GM18499 (cell line): ENCODE measurements around the gene GARS1.
"Not testable (repeated sequence)": the region's sequence is repeated elsewhere in the genome, so short reads cannot be mapped to it uniquely, and the experiment has no call there.

Source experiments
- ATAC-seq: cut with Tn5 transposase; IDR thresholded peaks from one replicate; pipeline ENCODE4 v1.9.1; 2021; ENCODE audit warnings: moderate number of reproducible peaks; ENCODE audit not compliant: insufficient read depth, unreplicated experiment

Gene GARS1

GRCh38 chr7:30570238-30570637 lies 24.4 kb upstream of the GARS1 start:
- not testable (repeated sequence) for ATAC-seq

- ATAC-seq: no peak
These were observed 22.4 kb upstream of the GARS1 start for GRCh38 chr7:30572212-30572841.

- ATAC-seq: no peak
These were observed 18.8 kb upstream of the GARS1 start for GRCh38 chr7:30575910-30576309.

GRCh38 chr7:30583181-30583580 lies 11.5 kb upstream of the GARS1 start:
- ATAC-seq: no peak

- ATAC-seq: no peak
These were observed 10.3 kb upstream of the GARS1 start for GRCh38 chr7:30584415-30584814.

GRCh38 chr7:30584965-30585364 lies 9.7 kb upstream of the GARS1 start:
- no peak for ATAC-seq

- no peak for ATAC-seq
These were observed 9.0 kb upstream of the GARS1 start for GRCh38 chr7:30585675-30586074.

GRCh38 chr7:30587547-30587946 lies 7.1 kb upstream of the GARS1 start:
- ATAC-seq: not testable (repeated sequence)

GRCh38 chr7:30589111-30589510 lies 5.6 kb upstream of the GARS1 start:
- no peak for ATAC-seq

GRCh38 chr7:30594048-30594539 lies 584 bp upstream of the GARS1 start:
- ATAC-seq: peak; percentile 25

GRCh38 chr7:30595436-30596013 lies 847 bp downstream of the GARS1 start:
- no peak for ATAC-seq

- ATAC-seq: no peak
These were observed 1.4 kb downstream of the GARS1 start for GRCh38 chr7:30596014-30596641.

GRCh38 chr7:30596721-30597120 lies 2.0 kb downstream of the GARS1 start:
- no peak for ATAC-seq

GRCh38 chr7:30598121-30598876 lies 3.6 kb downstream of the GARS1 start:
- no peak for ATAC-seq

GRCh38 chr7:30604901-30605300 lies 10.2 kb downstream of the GARS1 start:
- ATAC-seq: no peak

- ATAC-seq: no peak
These were observed 11.2 kb downstream of the GARS1 start for GRCh38 chr7:30605832-30606231.

- ATAC-seq: no peak
These were observed 18.1 kb downstream of the GARS1 start for GRCh38 chr7:30612658-30613265.

- no peak for ATAC-seq
These were observed 19.0 kb downstream of the GARS1 start for GRCh38 chr7:30613366-30614325.

GRCh38 chr7:30616318-30616717 lies 21.6 kb downstream of the GARS1 start:
- ATAC-seq: no peak
